Measurements from ENCODE around the gene CD19. TPM values are rescaled to one million over a fixed set of nuclear protein-coding genes. Genes with fewer than 3 reads are reported as not detected.

CD19 gene
- total RNA-seq, 6 experiments from 2014 or later: not detected

DNA sequence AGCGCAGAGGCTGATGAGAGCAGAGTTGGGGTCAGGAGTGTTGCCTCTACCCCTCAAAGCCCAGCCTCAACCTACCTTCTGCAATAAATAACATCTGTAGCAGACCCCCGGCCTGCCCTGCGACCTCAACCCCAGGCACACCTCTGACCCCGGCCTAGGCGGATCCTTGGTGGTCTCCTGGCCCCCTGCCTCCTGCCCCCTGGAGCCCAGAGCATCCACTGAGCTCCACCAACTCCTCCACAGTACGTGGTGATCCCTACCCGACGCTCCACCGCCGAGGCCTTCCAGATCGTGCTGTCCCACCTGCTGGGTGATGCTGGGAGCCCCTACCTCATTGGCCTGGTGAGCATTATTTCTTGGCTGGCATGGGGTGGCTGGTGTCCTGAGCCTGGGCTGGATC, 51.2 kb downstream of the CD19 start:
- DNase-seq: no peak
- Mint-ChIP-seq H3K27me3 (ENCODE audit: insufficient read depth) (no peaks in the 10 kb centered on the region; the same call in 1 of the 2 replicates), H3K36me3 (ENCODE audit: low read depth) (peaks cover 23% of the 10 kb centered on the region), H3K4me1 (ENCODE audit: low read depth) (no peaks in the 10 kb centered on the region), H3K4me3 (no peak overlapping the region), H3K9me3 (peaks cover 8% of the 10 kb centered on the region), H3K27ac (no peak overlapping the region)
- TF ChIP-seq CTCF (IDR thresholded peaks at IDR 0.05): no peak

- Mint-ChIP-seq H3K4me1 (ENCODE audit: low read depth) (no peaks in the 10 kb centered on the region), H3K27me3 (ENCODE audit: insufficient read depth) (no peaks in the 10 kb centered on the region; the same call in 1 of the 2 replicates), H3K9me3 (peaks cover 8% of the 10 kb centered on the region), H3K27ac (no peak overlapping the region), H3K36me3 (ENCODE audit: low read depth) (peaks cover 23% of the 10 kb centered on the region), H3K4me3 (no peak overlapping the region)
- no peak for TF ChIP-seq CTCF (IDR thresholded peaks at IDR 0.05)
- DNase-seq: no peak
Observed at GRCh38 chr16:28983644-28984043, 51.9 kb downstream of the CD19 start.

DNA sequence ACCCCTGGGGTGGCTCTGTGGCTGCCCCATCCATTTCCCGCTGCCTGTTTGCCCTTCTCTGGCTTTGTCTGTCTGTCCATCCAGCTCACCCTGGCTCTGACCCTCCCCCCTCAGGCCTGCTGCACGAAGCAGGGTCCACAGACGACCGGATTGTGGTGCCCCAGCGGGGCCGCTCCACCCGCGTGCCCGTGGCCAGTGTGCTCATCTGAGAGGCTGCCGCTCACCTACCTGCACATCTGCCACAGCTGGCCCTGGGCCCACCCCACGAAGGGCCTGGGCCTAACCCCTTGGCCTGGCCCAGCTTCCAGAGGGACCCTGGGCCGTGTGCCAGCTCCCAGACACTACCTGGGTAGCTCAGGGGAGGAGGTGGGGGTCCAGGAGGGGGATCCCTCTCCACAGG, 52.3 kb downstream of the CD19 start:
- peaks cover 8% of the 10 kb centered on the region for H3K9me3 Mint-ChIP-seq
- H3K4me1 Mint-ChIP-seq (ENCODE audit: low read depth): no peaks in the 10 kb centered on the region
- H3K36me3 Mint-ChIP-seq (ENCODE audit: low read depth): peaks cover 23% of the 10 kb centered on the region
- TF ChIP-seq CTCF (IDR thresholded peaks at IDR 0.05): no peak
- no peak overlapping the region for H3K27ac Mint-ChIP-seq
- DNase-seq: no peak
- no peak overlapping the region for H3K4me3 Mint-ChIP-seq
- H3K27me3 Mint-ChIP-seq (ENCODE audit: insufficient read depth): no peaks in the 10 kb centered on the region; the same call in 1 of the 2 replicates

GRCh38 chr16:28984619-28985135, 52.9 kb downstream of the CD19 start, which contains the start of gene LAT:
Gene LAT (plus strand): TSS chr16:28985052. CDS start chr16:28985418, 366 bp downstream.
- Mint-ChIP-seq H3K4me3 (no peak within 1 kb of the TSS), H3K4me1 (ENCODE audit: low read depth) (no peaks in the 10 kb centered on the region), H3K36me3 (ENCODE audit: low read depth) (peaks cover 23% of the 10 kb centered on the region), H3K9me3 (peaks cover 8% of the 10 kb centered on the region), H3K27me3 (ENCODE audit: insufficient read depth) (no peaks in the 10 kb centered on the region; the same call in 1 of the 2 replicates), H3K27ac (no peak within 1 kb of the TSS)
- DNase-seq: no peak
- no peak for TF ChIP-seq CTCF (IDR thresholded peaks at IDR 0.05)

DNA sequence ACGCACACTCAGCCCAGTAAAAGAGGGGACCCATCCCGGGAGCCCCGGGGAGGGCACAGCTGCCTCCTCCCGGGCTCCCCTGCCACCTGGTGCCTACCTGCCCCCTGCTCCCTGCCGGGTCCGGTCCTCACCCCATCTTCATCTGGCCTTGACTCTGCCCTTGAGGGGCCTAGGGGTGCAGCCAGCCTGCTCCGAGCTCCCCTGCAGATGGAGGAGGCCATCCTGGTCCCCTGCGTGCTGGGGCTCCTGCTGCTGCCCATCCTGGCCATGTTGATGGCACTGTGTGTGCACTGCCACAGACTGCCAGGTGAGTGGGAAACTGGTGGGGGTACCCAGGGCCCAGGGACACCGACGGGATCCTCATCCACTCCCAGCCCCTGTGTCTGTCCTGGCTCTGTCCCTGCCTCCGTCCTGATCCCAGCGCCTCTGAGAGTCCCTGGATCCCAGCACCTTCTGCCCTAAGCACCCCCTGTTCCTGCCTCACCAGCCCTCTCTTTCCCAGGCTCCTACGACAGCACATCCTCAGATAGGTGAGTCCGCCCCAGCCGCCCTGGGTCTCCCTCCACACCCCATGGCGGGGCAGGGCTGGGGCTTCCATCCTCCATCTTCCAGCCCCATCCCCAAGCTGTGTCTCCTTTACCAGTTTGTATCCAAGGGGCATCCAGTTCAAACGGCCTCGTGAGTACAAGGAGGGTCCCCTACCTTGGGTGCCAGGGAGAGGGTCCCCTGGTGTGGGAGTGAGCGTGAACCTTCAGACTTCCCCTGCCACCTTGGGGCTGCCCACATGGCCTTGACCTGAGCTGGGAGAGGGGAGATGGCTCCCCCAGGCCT, 53.7 kb downstream of the CD19 start:
- H3K9me3 Mint-ChIP-seq: peaks cover 8% of the 10 kb centered on the region
- H3K36me3 Mint-ChIP-seq (ENCODE audit: low read depth): peaks cover 23% of the 10 kb centered on the region
- no peak for DNase-seq
- peaks cover 4% of the 10 kb centered on the region; the same call in 1 of the 2 replicates for H3K4me1 Mint-ChIP-seq (ENCODE audit: low read depth)
- no peaks in the 10 kb centered on the region; the same call in 1 of the 2 replicates for H3K27me3 Mint-ChIP-seq (ENCODE audit: insufficient read depth)
- no peak for TF ChIP-seq CTCF (IDR thresholded peaks at IDR 0.05)
- H3K27ac Mint-ChIP-seq: no peak overlapping the region
- H3K4me3 Mint-ChIP-seq: no peak overlapping the region
